Activated B cell treated with CpG ODN at 0.5 μM for 24 hours (primary cell): Measurements from ENCODE around the gene BRAT1. TPM values are rescaled to one million over a fixed set of nuclear protein-coding genes. Genes with fewer than 3 reads are reported as not detected.
A peak's percentile ranks its signal among the peaks of the same experiment; 100 is the strongest.
"Not testable (repeated sequence)": the region's sequence is repeated elsewhere in the genome, so short reads cannot be mapped to it uniquely, and the experiment has no call there.

Experiments used
- ATAC-seq: fragments of 200-7000 bp; cut with Tn5 transposase; one replicate; pipeline ENCODE4 v1.10.0; 2021; ENCODE audit warnings: low read depth, mild to moderate bottlenecking, moderate library complexity
- CTCF ChIA-PET: fragments of 350-600 bp; sonication (Branson Sonifier 250); formaldehyde crosslinking; loops from one replicate; lab custom pipeline; 2021; ENCODE audit warnings: antibody characterized with exemption; lab: Charles Lee
- POLR2A ChIA-PET: fragments of 350-600 bp; sonication (Branson Sonifier 250); formaldehyde crosslinking; loops from one replicate; lab custom pipeline; 2021; ENCODE audit warnings: antibody characterized with exemption; lab: Charles Lee
- DNase-seq: peaks from one replicate; pipeline ENCODE4 v3.0.0; 2022
- H3K27ac Mint-ChIP-seq: one replicate; pipeline ENCODE4 v1.8.0; 2020; ENCODE audit warnings: mixed read lengths
- H3K27me3 Mint-ChIP-seq: one replicate; pipeline ENCODE4 v1.8.0; 2021; ENCODE audit warnings: mixed read lengths
- H3K36me3 Mint-ChIP-seq: one replicate; pipeline ENCODE4 v1.8.0; 2021; ENCODE audit warnings: low read depth, mixed read lengths
- H3K4me1 Mint-ChIP-seq: one replicate; pipeline ENCODE4 v1.8.0; 2021; ENCODE audit warnings: mixed read lengths
- H3K4me3 Mint-ChIP-seq: one replicate; pipeline ENCODE4 v1.8.0; 2020; ENCODE audit warnings: mild to moderate bottlenecking, mixed read lengths
- H3K9me3 Mint-ChIP-seq: one replicate; pipeline ENCODE4 v1.8.0; 2020; ENCODE audit warnings: mixed read lengths
- intact Hi-C: fragments of 100-400 bp; cut with micrococcal nuclease; formaldehyde crosslinking; loops from one replicate; pipeline ENCODE4 v1.15.1; 2024
- total RNA-seq: library from RNA; stranded (reverse); gene quantifications from 2 replicates; pipeline ENCODE4 v1.2.3, GENCODE V29; 2022
- TF ChIP-seq, protein P1 (sequence below): fragments of 200-600 bp; IDR thresholded peaks from one replicate; pipeline ENCODE4 v1.8.0; 2022; ENCODE audit warnings: antibody characterized with exemption, mild to moderate bottlenecking

The BRAT1 gene
- total RNA-seq, 1 donor from 2014 or later = 31.7 TPM

DNA sequence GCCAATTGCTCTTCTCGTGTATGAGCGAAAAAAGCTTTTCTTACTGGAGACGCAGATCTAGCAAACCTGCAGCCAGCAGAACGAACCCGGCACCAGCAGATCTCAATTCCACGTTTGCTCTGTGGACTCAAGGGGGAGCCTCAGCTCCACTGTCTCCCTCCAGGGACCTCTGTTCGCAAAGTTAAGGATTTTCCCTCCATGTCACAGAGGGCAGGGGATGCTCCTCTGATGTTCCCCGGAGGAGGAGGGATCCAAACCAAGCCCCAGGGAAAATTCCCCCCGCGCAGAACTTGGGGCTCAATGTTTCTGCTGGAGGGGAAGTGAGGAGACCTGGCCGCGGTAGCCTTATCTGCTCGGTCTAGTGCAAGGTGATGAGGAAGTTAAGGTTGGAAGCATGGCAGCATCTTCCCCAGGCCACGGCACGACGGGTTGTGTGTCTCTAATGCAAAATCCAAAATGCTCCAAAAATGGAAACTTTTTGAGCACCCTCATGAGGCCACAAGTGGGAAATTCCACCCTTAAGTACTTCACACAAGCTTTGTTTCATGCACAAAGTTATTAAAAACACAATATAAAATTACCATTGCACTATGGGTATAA, 12.5 kb upstream of the BRAT1 start:
- ChIA-PET POLR2A (interaction anchor here (0.5 to 1.6 kb wide), 3 partner anchors 47 to 116 kb away, joined by 3 to 8 read pairs (median 5); no protein-coding TSS in a partner anchor), CTCF (interaction anchor here (1.3 to 2.3 kb wide), 3 partner anchors 103 to 142 kb away, joined by 8 to 9 read pairs (median 9); no protein-coding TSS in a partner anchor)
- ATAC-seq = peak; percentile 58
- Mint-ChIP-seq H3K9me3 (no peaks in the 10 kb centered on the region), H3K27ac (no peak overlapping the region), H3K4me3 (no peak overlapping the region), H3K36me3 (no peaks in the 10 kb centered on the region), H3K4me1 (peaks cover 18% of the 10 kb centered on the region), H3K27me3 (no peaks in the 10 kb centered on the region)
- intact Hi-C loops = loop anchor here (1.0 kb wide), 3 partner anchors 90 to 142 kb away; no protein-coding TSS in a partner anchor
- no peak for DNase-seq
- TF ChIP-seq, protein P1, sequence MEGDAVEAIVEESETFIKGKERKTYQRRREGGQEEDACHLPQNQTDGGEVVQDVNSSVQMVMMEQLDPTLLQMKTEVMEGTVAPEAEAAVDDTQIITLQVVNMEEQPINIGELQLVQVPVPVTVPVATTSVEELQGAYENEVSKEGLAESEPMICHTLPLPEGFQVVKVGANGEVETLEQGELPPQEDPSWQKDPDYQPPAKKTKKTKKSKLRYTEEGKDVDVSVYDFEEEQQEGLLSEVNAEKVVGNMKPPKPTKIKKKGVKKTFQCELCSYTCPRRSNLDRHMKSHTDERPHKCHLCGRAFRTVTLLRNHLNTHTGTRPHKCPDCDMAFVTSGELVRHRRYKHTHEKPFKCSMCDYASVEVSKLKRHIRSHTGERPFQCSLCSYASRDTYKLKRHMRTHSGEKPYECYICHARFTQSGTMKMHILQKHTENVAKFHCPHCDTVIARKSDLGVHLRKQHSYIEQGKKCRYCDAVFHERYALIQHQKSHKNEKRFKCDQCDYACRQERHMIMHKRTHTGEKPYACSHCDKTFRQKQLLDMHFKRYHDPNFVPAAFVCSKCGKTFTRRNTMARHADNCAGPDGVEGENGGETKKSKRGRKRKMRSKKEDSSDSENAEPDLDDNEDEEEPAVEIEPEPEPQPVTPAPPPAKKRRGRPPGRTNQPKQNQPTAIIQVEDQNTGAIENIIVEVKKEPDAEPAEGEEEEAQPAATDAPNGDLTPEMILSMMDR = no peak

DNA sequence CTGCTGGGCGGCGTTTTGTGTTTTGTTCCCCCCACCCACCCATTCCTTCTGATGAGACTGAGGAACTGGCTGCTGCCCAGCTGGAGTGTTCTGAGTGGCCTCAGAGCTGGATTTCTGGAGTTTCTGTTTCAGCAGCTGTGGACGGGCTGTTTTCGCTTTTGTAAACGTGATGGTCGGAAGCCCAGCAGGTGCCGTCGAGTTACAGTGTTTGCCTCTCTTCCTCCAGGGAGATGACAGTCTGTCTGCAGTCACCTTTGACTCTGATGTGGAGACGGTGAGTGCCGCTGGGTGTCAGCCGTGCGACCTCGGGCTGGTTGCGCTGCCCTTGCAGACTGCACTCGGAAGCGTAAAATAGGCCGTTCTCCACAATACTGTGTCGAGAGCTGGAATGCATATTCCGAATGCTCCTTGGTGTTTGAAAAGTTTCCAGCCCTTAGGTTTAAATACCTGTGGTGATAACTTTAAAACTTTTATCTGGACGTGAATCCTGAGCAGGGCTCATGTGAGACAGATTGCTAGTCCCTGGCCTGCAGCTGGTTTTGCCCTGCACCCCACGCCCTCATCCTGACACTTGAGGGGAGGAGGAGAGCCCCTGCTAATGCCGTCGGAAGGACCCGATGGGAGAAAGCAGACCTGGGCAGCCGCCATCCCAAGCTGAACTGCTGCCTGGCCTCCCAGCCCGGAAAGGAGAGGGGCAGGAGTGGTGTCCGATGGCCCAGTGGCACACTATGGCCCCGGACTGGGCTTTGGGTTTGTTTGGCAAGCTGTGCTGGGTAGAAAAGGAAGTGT, 11.8 kb upstream of the BRAT1 start:
- H3K27ac Mint-ChIP-seq = peak overlapping the region; percentile 50
- no peaks in the 10 kb centered on the region for H3K9me3 Mint-ChIP-seq
- TF ChIP-seq, protein P1 = no peak
- no peaks in the 10 kb centered on the region for H3K36me3 Mint-ChIP-seq
- no peaks in the 10 kb centered on the region for H3K27me3 Mint-ChIP-seq
- intact Hi-C loops = no loop called here
- ChIA-PET POLR2A (interaction anchor here (0.5 to 1.6 kb wide), 3 partner anchors 47 to 101 kb away, joined by 3 to 8 read pairs (median 5); no protein-coding TSS in a partner anchor), CTCF (interaction anchor here (1.3 to 2.3 kb wide), 4 partner anchors 69 to 143 kb away, joined by 5 to 9 read pairs (median 8); no protein-coding TSS in a partner anchor)
- H3K4me3 Mint-ChIP-seq = peak overlapping the region; percentile 49
- peaks cover 18% of the 10 kb centered on the region for H3K4me1 Mint-ChIP-seq
- ATAC-seq (peak; percentile 82), DNase-seq (no peak)

DNA sequence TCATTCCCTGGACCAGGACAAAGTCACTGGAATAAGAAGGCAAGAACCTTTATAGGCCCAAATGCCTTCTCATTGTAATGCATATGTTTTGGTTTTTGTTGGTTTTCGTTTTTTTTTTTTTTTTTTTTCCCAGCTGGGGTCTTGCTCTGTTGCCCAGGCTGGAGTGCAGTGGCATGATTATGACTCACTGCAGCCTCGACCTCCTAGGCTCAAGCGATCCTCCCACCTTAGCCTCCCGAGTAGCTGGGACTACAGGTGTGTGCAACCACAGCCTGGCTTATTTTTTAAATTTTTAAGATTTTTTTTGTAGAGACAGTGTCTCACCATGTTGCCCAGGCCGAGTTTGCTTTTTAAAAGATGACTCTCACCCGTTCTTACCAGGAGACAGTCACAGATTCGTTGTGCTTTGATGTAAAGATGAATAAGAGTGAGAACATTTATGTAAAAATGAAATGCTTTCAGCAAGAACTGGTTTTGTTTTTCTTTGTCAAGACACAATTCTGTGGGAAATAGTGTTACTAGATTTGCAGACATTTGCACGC, 11.1 kb upstream of the BRAT1 start:
- POLR2A ChIA-PET = interaction anchor here (1.3 to 1.6 kb wide), 2 partner anchors 46 to 48 kb away, joined by 3 to 8 read pairs; no protein-coding TSS in a partner anchor
- Mint-ChIP-seq H3K9me3 (no peaks in the 10 kb centered on the region), H3K36me3 (no peaks in the 10 kb centered on the region), H3K4me1 (peaks cover 25% of the 10 kb centered on the region), H3K27me3 (no peaks in the 10 kb centered on the region), H3K27ac (no peak overlapping the region), H3K4me3 (no peak overlapping the region)
- ATAC-seq (no peak), DNase-seq (no peak)
- intact Hi-C loops = no loop called here
- TF ChIP-seq, protein P1 = no peak
- CTCF ChIA-PET = interaction anchor here (1.3 to 1.9 kb wide), 3 partner anchors 68 to 143 kb away, joined by 5 to 9 read pairs (median 8); no protein-coding TSS in a partner anchor

DNA sequence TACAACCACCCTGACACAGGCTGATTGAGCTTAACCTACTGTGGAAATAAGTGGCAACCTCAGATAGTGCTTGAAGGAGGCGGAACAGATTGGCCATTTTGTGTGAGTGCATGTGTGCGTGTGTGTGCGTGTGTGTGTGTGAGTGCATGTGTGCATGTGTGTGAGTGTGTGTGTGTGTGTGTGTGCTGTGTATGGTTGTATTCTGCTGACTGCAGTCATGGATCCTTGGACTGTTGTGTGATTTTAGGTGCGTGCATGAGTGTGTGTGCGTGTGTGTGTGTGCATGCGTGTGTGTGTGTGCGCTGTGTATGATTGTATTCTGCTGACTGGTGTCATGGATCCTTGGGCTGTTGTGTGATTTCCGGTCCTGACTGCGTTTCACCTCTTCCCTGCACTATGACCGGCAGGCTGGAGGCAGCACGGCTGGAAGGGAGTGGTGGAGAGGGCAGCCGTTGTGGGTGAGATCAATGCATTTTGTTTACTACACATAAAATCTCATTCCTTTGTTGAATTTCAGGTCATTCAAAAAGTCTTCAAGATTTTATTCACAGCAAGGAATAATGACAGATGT, 9.7 kb upstream of the BRAT1 start:
- H3K36me3 Mint-ChIP-seq = no peaks in the 10 kb centered on the region
- intact Hi-C loops = no loop called here
- no peak for ATAC-seq
- no peak overlapping the region for H3K4me3 Mint-ChIP-seq
- H3K4me1 Mint-ChIP-seq = peaks cover 28% of the 10 kb centered on the region
- DNase-seq = no peak
- no peak overlapping the region for H3K27ac Mint-ChIP-seq
- TF ChIP-seq, protein P1 = no peak
- POLR2A ChIA-PET = no interaction called here
- CTCF ChIA-PET = no interaction called here
- no peaks in the 10 kb centered on the region for H3K9me3 Mint-ChIP-seq
- no peaks in the 10 kb centered on the region for H3K27me3 Mint-ChIP-seq

DNA sequence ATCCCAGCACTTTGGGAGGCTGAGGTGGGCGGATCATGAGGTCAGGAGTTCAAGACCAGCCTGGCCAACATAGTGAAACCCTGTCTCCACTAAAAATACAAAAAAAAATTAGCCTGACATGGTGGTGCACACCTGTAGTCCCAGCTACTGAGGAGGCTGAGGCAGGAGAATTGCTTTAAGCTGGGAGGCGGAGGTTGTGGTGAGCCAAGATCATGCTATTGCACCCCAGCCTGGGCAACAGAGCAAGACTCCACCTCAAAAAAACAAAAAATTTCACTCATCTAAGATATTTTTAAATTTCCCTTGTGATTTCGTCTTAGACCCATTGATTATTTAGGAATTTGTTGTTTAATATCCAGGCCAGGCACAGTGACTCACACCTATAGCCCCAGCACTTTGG, 8.6 kb upstream of the BRAT1 start:
- CTCF ChIA-PET, H3K4me3 Mint-ChIP-seq, H3K9me3 Mint-ChIP-seq, H3K27ac Mint-ChIP-seq, H3K27me3 Mint-ChIP-seq, intact Hi-C loops, DNase-seq, ATAC-seq, H3K36me3 Mint-ChIP-seq: not testable (repeated sequence)
- POLR2A ChIA-PET = interaction anchor here (0.6 to 0.7 kb wide), 2 partner anchors 18 to 487 kb away, joined by 3 to 4 read pairs; no protein-coding TSS in a partner anchor
- H3K4me1 Mint-ChIP-seq = peaks cover 35% of the 10 kb centered on the region
